SU-DHL-6 (cell line): Measurements from ENCODE around the gene SYTL1.

Experiments used
- H2AFZ ChIP-seq: fragments of 200-600 bp; sonication (generic); 2 replicates; pipeline ENCODE4 v1.6.1; 2014; ENCODE audit warnings: low read depth, mild to moderate bottlenecking, moderate library complexity, mixed read lengths, antibody characterized with exemption, low read length; ENCODE audit not compliant: severe bottlenecking
- H3F3A ChIP-seq: fragments of 200-600 bp; shearing (Covaris generic); 2 replicates; pipeline ENCODE4 v1.6.0; 2016; ENCODE audit warnings: antibody characterized with exemption, mild to moderate bottlenecking; ENCODE audit not compliant: insufficient read depth
- H3K27ac ChIP-seq: fragments of 200-600 bp; sonication (generic); 2 replicates; pipeline ENCODE4 v1.5.1; 2016; ENCODE audit warnings: low read depth, mild to moderate bottlenecking, low read length, moderate library complexity, mixed read lengths
- H3K27me3 ChIP-seq: fragments of 200-600 bp; sonication (generic), shearing (Covaris generic); 2 replicates; pipeline ENCODE4 v1.6.0; 2014; ENCODE audit warnings: mild to moderate bottlenecking, low read length
- H3K36me3 ChIP-seq: fragments of 200-600 bp; sonication (generic); 2 replicates; pipeline ENCODE4 v1.6.1; 2014; ENCODE audit warnings: mild to moderate bottlenecking, low read length, mixed read lengths
- H3K4me2 ChIP-seq: fragments of 300-600, 200-600 bp; shearing (Covaris generic), sonication (generic); 2 replicates; pipeline ENCODE4 v1.6.0; 2014; ENCODE audit warnings: low read length, low read depth, mild to moderate bottlenecking; ENCODE audit not compliant: poor library complexity, severe bottlenecking
- H3K4me3 ChIP-seq: fragments of 200-600 bp; sonication (generic); 2 replicates; pipeline ENCODE4 v1.5.1; 2014; ENCODE audit warnings: antibody characterized with exemption, low read length, mild to moderate bottlenecking, mixed read lengths; ENCODE audit not compliant: insufficient read depth, poor library complexity, severe bottlenecking
- H3K79me2 ChIP-seq: fragments of 200-600 bp; sonication (generic); 2 replicates; pipeline ENCODE4 v1.6.1; 2014; ENCODE audit warnings: mild to moderate bottlenecking, low read length, moderate library complexity; ENCODE audit not compliant: insufficient read depth
- H3K9ac ChIP-seq: fragments of 200-600 bp; sonication (generic); 2 replicates; pipeline ENCODE4 v1.7.0; 2014; ENCODE audit warnings: mild to moderate bottlenecking, low read length
- H3K9me2 ChIP-seq: fragments of 200-600 bp; sonication (generic); replicated peaks from 2 replicates; pipeline ENCODE4 v1.6.1; 2014; ENCODE audit warnings: low read length; ENCODE audit not compliant: insufficient read depth
- H3K9me3 ChIP-seq: fragments of 200-600 bp; sonication (generic); 2 replicates; pipeline ENCODE4 v1.6.1; 2014; ENCODE audit warnings: low read length, mixed read lengths; ENCODE audit not compliant: insufficient read depth
- H4K20me1 ChIP-seq: fragments of 200-600 bp; sonication (generic); 2 replicates; pipeline ENCODE4 v1.6.1; 2014; ENCODE audit warnings: low read depth, mild to moderate bottlenecking, antibody characterized with exemption, low read length, moderate library complexity, mixed read lengths
- EZH2phosphoT487 ChIP-seq: fragments of 200-600 bp; sonication (generic), shearing (Covaris generic); conservative IDR thresholded peaks from 2 replicates; pipeline ENCODE4 v1.6.1; 2018; ENCODE audit warnings: mild to moderate bottlenecking, antibody characterized with exemption, low read length, moderate library complexity, mixed read lengths
- TF ChIP-seq, protein P1 (sequence below): fragments of 200-600 bp; sonication (generic); IDR thresholded peaks from one replicate; pipeline ENCODE4 v1.5.1; 2017; ENCODE audit warnings: antibody characterized with exemption, mild to moderate bottlenecking, low read length, moderate library complexity; ENCODE audit not compliant: insufficient read depth, poor library complexity, severe bottlenecking

Gene SYTL1

GRCh38 chr1:27353629-27354028 is 11.8 kb downstream of the SYTL1 start:
- H3K4me3 ChIP-seq, result no peak overlapping the region
- H3K4me2 ChIP-seq, result no peak overlapping the region
- no peak overlapping the region for H3K9ac ChIP-seq
- H4K20me1 ChIP-seq, result no peaks in the 10 kb centered on the region
- H3K36me3 ChIP-seq, result no peaks in the 10 kb centered on the region
- no peaks in the 10 kb centered on the region for H3K9me3 ChIP-seq
- no peaks in the 10 kb centered on the region for H3K79me2 ChIP-seq
- no peak overlapping the region for H2AFZ ChIP-seq
- no peaks in the 10 kb centered on the region for H3K9me2 ChIP-seq
- H3K27ac ChIP-seq, result no peak overlapping the region
- H3K27me3 ChIP-seq, result no peaks in the 10 kb centered on the region
- TF ChIP-seq, protein P1, sequence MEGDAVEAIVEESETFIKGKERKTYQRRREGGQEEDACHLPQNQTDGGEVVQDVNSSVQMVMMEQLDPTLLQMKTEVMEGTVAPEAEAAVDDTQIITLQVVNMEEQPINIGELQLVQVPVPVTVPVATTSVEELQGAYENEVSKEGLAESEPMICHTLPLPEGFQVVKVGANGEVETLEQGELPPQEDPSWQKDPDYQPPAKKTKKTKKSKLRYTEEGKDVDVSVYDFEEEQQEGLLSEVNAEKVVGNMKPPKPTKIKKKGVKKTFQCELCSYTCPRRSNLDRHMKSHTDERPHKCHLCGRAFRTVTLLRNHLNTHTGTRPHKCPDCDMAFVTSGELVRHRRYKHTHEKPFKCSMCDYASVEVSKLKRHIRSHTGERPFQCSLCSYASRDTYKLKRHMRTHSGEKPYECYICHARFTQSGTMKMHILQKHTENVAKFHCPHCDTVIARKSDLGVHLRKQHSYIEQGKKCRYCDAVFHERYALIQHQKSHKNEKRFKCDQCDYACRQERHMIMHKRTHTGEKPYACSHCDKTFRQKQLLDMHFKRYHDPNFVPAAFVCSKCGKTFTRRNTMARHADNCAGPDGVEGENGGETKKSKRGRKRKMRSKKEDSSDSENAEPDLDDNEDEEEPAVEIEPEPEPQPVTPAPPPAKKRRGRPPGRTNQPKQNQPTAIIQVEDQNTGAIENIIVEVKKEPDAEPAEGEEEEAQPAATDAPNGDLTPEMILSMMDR, result no peak
- no peak for TF ChIP-seq EZH2phosphoT487
- H3F3A ChIP-seq, result no peaks in the 10 kb centered on the region

GRCh38 chr1:27355683-27356082 is 13.9 kb downstream of the SYTL1 start:
- Histone ChIP-seq H3K4me2 (no peak overlapping the region), H3K9ac (no peak overlapping the region), H3K9me2 (no peaks in the 10 kb centered on the region), H4K20me1 (no peaks in the 10 kb centered on the region), H3K27me3 (no peaks in the 10 kb centered on the region), H3F3A (no peaks in the 10 kb centered on the region), H3K27ac (no peak overlapping the region), H2AFZ (no peak overlapping the region), H3K9me3 (no peaks in the 10 kb centered on the region), H3K4me3 (no peak overlapping the region), H3K79me2 (no peaks in the 10 kb centered on the region), H3K36me3 (no peaks in the 10 kb centered on the region)
- TF ChIP-seq EZH2phosphoT487, result no peak
- TF ChIP-seq, protein P1, result no peak

- Histone ChIP-seq H3K36me3 (no peaks in the 10 kb centered on the region), H3K4me3 (no peak overlapping the region), H3K4me2 (no peak overlapping the region)
These were observed 14.4 kb downstream of the SYTL1 start for GRCh38 chr1:27356277-27356618.

More at GRCh38 chr1:27356277-27356618, 14.4 kb downstream of the SYTL1 start:
- H3K9ac ChIP-seq, result no peak overlapping the region
- H3K79me2 ChIP-seq, result no peaks in the 10 kb centered on the region
- H4K20me1 ChIP-seq, result no peaks in the 10 kb centered on the region
- no peak overlapping the region for H3K27ac ChIP-seq
- H3F3A ChIP-seq, result no peaks in the 10 kb centered on the region
- TF ChIP-seq EZH2phosphoT487, result no peak
- TF ChIP-seq, protein P1, result no peak
- H3K27me3 ChIP-seq, result no peaks in the 10 kb centered on the region
- no peaks in the 10 kb centered on the region for H3K9me3 ChIP-seq
- H2AFZ ChIP-seq, result no peak overlapping the region
- no peaks in the 10 kb centered on the region for H3K9me2 ChIP-seq
